Muscle of leg (tissue), 11 donors: ENCODE results near the gene CORO2B. TPM values are rescaled to one million over a fixed set of nuclear protein-coding genes. Genes with fewer than 3 reads are reported as not detected.

ENCODE experiments used
- DNase-seq: peaks from one replicate; pipeline ENCODE4 v3.0.0; 2013
- H3K27ac ChIP-seq: one replicate; pipeline ENCODE4 v1.5.1; 2013; ENCODE audit warnings: mild to moderate bottlenecking, low read length, control low read depth
- H3K27me3 ChIP-seq: one replicate; pipeline ENCODE4 v1.6.1; 2013; ENCODE audit warnings: low read length; ENCODE audit not compliant: control insufficient read depth, insufficient read depth
- H3K36me3 ChIP-seq: one replicate; pipeline ENCODE4 v1.6.1; 2013; ENCODE audit warnings: low read length; ENCODE audit not compliant: control insufficient read depth, insufficient read depth
- H3K4me1 ChIP-seq: one replicate; pipeline ENCODE4 v1.6.1; 2013; ENCODE audit warnings: low read length; ENCODE audit not compliant: control insufficient read depth, insufficient read depth
- H3K4me3 ChIP-seq: one replicate; pipeline ENCODE4 v1.5.1; 2013; ENCODE audit warnings: low read length, control low read depth
- H3K9me3 ChIP-seq: replicated peaks from 2 replicates; pipeline ENCODE4 v1.6.1; 2013; ENCODE audit warnings: low read depth, low read length; ENCODE audit not compliant: control insufficient read depth
- WGBS: methylation state at CpG from one replicate; pipeline ENCODE4 v1.1.5; 2013; ENCODE audit warnings: missing lambda C conversion rate; ENCODE audit not compliant: insufficient coverage; 5-methylcytosine and 5-hydroxymethylcytosine counted together
- polyA plus RNA-seq, 8 donors: library from polyadenylated mRNA; unstranded; fragments of 120-200 nt; gene quantifications; one replicate each; pipeline versions ENCODE4 v1.2.1 to v1.2.3, GENCODE V29; 2013; ENCODE audit warnings: inconsistent platforms in 1 of 8, low replicate concordance in 1 of 8; ENCODE audit not compliant: insufficient read length in 8 of 8, insufficient read depth in 1 of 8
- total RNA-seq: library from RNA; stranded (reverse); fragments of 120-200 nt; gene quantifications from one replicate; pipeline ENCODE4 v1.2.4, GENCODE V29; 2013

Gene CORO2B
- total and polyA plus RNA-seq, 9 donors, result 2.9 to 8.6 (median 5.3) TPM

DNA sequence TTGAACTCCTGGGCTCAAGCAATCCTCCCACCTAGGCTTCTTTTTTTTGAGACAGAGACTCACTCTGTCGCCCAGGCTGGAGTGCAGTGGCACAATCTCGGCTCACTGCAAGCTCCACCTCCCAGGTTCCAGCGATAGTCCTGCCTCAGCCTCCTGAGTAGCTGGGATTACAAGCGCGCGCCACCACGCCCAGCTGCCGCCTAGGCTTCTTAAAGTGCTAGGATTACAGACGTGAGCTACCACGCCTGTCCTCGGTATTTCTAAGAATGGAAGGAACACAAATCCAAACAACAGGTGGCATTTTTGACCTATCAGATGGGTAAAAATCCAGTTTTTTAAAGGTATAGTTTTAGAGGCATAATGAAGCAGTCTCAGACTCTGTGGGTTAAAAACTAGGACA lies 128.1 kb downstream of the CORO2B start:
- H3K36me3 ChIP-seq, result no peaks in the 10 kb centered on the region
- H3K4me1 ChIP-seq, result peaks cover 13% of the 10 kb centered on the region
- no peaks in the 10 kb centered on the region for H3K27me3 ChIP-seq
- no peaks in the 10 kb centered on the region for H3K9me3 ChIP-seq
- DNase-seq, result no peak
- no peak overlapping the region for H3K4me3 ChIP-seq
- WGBS, result 83% methylated on average over 8 of the region's 11 CpGs
- H3K27ac ChIP-seq, result no peak overlapping the region

DNA sequence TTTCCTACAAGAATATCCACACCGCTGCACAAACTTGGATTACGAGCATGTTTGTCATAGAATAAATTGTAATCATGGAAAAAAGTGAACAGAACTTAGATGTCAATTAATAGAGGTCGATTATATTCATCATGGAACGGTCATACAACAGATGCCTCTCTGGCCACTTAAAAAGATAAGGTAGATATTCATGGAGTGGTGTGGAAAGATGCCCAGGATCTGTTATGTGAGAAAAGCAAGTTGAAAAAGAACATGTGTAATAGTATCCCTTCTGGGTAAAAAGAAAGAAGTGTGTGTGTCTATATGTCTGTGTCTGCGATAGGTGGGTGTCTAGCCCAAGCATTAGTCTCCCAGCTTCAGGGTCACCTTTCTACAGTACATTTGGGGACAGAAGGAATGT lies 128.6 kb downstream of the CORO2B start:
- Histone ChIP-seq H3K27me3 (no peaks in the 10 kb centered on the region), H3K36me3 (no peaks in the 10 kb centered on the region), H3K4me3 (no peak overlapping the region), H3K4me1 (peaks cover 13% of the 10 kb centered on the region), H3K27ac (no peak overlapping the region), H3K9me3 (no peaks in the 10 kb centered on the region)
- no peak for DNase-seq
- 78% methylated on average over 3 of the region's 5 CpGs for WGBS

DNA sequence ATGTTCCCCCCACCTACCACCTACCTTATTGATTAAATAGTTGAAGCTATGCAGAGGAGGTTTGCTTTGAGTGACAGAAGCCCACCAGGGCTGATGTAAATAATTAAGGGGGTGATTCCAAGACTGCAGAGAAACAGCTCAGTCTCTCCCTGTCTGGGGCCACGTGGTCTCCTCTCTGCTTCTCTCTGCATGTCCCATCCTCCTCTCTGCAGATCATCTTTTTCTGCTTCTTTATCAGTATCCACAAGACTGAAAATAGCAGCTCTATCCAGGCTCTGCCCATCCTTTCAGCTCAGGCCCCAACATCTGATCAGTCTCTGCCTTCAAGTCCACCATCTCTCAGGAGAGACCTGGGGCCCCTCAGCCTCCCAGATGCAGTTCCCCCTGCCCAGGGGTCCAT lies 131.1 kb downstream of the CORO2B start:
- Histone ChIP-seq H3K4me1 (peaks cover 6% of the 10 kb centered on the region), H3K27ac (no peak overlapping the region)
- 69% methylated on average over 1 of the region's 1 CpG for WGBS

DNA sequence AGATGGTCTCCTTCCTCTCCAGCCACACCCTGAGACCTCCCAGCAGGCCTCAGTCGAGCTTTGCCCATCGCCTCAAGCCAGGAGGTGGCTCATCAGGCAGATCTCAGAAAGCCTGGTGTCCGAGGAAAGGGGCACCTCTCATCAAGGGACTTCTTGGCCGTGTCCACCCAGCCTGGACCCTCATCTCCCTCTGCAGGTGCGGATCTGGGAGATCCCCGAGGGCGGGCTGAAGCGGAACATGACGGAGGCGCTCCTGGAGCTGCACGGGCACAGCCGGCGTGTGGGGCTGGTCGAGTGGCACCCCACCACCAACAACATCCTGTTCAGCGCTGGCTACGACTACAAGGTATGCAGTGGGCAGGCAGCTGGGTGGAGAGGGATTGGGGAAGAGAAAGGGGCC lies 131.7 kb downstream of the CORO2B start:
- Histone ChIP-seq H3K27me3 (no peaks in the 10 kb centered on the region), H3K4me3 (no peak overlapping the region), H3K36me3 (no peaks in the 10 kb centered on the region), H3K27ac (no peak overlapping the region), H3K4me1 (peaks cover 2% of the 10 kb centered on the region), H3K9me3 (no peaks in the 10 kb centered on the region)
- DNase-seq, result no peak
- WGBS, result 82% methylated on average over 8 of the region's 16 CpGs

More for the DNA sequence above, 131.1 kb downstream of the CORO2B start:
- no peaks in the 10 kb centered on the region for H3K27me3 ChIP-seq
- H3K4me3 ChIP-seq, result no peak overlapping the region
- no peak for DNase-seq
- H3K9me3 ChIP-seq, result no peaks in the 10 kb centered on the region
- no peaks in the 10 kb centered on the region for H3K36me3 ChIP-seq

DNA sequence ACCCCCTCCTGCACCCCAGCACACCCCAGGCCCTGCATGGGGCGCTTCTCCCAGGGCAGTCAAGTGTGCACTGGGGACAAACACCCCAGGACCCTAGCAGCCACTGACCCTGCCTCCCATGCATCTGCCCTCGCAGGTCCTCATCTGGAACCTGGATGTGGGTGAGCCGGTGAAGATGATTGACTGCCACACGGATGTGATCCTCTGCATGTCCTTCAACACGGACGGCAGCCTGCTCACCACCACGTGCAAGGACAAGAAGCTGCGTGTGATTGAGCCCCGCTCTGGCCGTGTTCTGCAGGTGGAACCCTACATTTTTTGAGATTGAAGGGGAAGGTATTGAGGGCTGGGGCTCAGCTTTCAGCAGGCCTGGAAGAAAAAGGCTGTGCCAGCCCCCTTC lies 132.6 kb downstream of the CORO2B start:
- no peaks in the 10 kb centered on the region for H3K9me3 ChIP-seq
- no peak overlapping the region for H3K27ac ChIP-seq
- H3K27me3 ChIP-seq, result no peaks in the 10 kb centered on the region
- 82% methylated on average over 10 of the region's 10 CpGs for WGBS
- DNase-seq, result no peak
- no peaks in the 10 kb centered on the region for H3K36me3 ChIP-seq
- H3K4me1 ChIP-seq, result no peaks in the 10 kb centered on the region
- no peak overlapping the region for H3K4me3 ChIP-seq

DNA sequence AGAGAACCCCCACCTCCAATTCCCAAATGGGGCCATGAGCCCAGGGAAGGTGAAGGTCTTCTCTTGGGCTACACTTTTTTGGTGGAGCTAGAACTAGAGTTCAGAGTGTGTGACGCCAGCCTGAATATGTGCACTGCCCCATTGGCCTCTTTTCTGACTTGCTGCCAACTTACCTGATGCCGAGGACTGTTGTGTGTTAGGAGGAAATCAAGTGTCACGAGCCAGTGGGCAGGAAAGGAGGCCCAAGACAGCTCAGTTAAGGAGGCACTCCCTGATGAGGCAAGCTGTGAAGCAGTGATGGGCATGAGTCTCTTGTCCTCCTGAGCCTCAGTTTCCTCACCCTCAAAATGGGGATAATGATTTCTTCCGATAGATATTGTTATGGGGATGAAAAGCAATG lies 134.1 kb downstream of the CORO2B start:
- Histone ChIP-seq H3K27me3 (no peaks in the 10 kb centered on the region), H3K4me1 (no peaks in the 10 kb centered on the region), H3K27ac (no peak overlapping the region), H3K9me3 (no peaks in the 10 kb centered on the region), H3K36me3 (no peaks in the 10 kb centered on the region), H3K4me3 (no peak overlapping the region)
- no peak for DNase-seq
- WGBS, result 82% methylated on average over 4 of the region's 4 CpGs

DNA sequence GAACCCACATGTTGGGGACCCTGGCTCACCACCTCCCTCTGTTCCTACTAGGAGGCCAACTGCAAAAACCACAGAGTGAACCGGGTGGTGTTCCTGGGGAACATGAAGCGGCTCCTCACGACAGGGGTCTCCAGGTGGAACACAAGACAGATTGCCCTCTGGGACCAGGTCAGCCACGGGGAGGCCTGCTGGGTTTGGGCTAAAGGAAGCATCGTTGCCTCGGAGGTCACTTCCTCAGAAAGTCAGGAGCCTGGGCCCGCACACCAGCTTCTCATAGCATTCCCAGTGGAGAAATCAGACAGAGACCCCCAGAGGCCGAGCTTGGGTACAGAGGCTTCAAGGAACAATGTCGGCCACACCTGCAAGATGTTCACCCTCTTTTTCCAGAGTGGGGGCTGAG lies 135.1 kb downstream of the CORO2B start:
- Histone ChIP-seq H3K4me1 (no peaks in the 10 kb centered on the region), H3K27me3 (no peaks in the 10 kb centered on the region), H3K9me3 (no peaks in the 10 kb centered on the region), H3K36me3 (no peaks in the 10 kb centered on the region), H3K27ac (no peak overlapping the region), H3K4me3 (no peak overlapping the region)
- DNase-seq, result no peak
- 70% methylated on average over 8 of the region's 9 CpGs for WGBS

DNA sequence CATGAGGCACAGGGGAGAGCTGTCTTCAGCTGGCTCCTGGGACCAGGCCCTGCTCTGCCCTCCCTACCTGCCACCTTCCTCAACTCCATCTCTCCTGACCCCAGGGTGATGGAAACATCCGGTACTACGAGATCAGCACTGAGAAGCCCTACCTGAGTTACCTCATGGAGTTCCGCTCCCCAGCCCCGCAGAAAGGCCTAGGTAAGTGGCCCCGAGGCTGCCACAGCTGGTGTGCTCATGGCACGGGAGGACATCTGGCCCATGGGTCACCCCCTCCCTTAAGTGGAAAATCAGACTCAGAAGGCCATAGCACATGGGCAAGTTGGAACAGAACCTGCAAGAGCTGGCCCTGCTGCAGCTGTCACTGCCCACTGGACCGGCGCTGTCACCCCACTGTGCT lies 136.3 kb downstream of the CORO2B start:
- Histone ChIP-seq H3K36me3 (no peaks in the 10 kb centered on the region), H3K27ac (no peak overlapping the region), H3K4me1 (no peaks in the 10 kb centered on the region), H3K4me3 (no peak overlapping the region), H3K27me3 (no peaks in the 10 kb centered on the region), H3K9me3 (no peaks in the 10 kb centered on the region)
- 80% methylated on average over 6 of the region's 8 CpGs for WGBS
- DNase-seq, result no peak

DNA sequence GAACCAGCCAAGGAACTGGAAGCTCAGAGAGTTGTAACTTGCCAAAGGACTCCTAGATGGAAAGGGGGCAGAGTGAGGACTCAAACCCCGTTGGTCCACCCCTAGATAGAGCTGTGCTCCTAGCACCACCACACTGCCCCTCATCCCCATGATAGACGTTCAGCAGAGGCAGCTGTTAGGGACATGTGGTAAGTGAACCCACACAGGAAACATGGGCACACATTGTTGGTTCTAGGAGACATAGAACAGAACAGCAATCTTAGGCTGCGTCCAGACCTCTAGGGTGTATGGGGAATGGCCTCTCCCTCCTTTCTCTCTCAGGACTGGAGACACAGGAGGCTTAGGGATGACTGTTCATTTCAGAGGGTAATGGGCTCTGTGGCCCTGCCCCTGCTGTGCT lies 139.2 kb downstream of the CORO2B start:
- Histone ChIP-seq H3K9me3 (no peaks in the 10 kb centered on the region), H3K4me3 (no peak overlapping the region), H3K36me3 (no peaks in the 10 kb centered on the region), H3K27me3 (no peaks in the 10 kb centered on the region), H3K4me1 (no peaks in the 10 kb centered on the region), H3K27ac (no peak overlapping the region)
- no peak for DNase-seq
- WGBS, result 100% methylated on average over 1 of the region's 3 CpGs

DNA sequence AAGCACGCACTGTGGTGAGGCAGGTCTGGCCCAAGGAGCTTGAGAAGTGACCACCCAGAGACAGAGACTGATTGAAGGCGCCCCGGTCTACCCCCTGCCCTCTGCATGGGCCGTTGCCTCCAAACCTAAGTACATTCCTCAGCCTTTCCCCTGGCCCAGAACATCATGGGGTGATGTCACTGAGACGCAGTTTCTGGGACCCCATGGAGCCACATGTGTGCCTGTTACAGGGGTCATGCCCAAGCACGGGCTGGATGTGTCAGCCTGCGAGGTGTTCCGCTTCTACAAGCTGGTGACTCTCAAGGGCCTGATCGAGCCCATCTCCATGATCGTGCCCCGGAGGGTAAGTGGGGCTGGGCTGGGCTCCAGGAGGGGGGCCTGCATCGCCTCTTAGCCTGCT lies 139.7 kb downstream of the CORO2B start:
- WGBS, result 88% methylated on average over 12 of the region's 12 CpGs
- Histone ChIP-seq H3K27me3 (no peaks in the 10 kb centered on the region), H3K36me3 (no peaks in the 10 kb centered on the region), H3K4me3 (no peak overlapping the region), H3K27ac (no peak overlapping the region), H3K9me3 (no peaks in the 10 kb centered on the region), H3K4me1 (no peaks in the 10 kb centered on the region)
- no peak for DNase-seq

DNA sequence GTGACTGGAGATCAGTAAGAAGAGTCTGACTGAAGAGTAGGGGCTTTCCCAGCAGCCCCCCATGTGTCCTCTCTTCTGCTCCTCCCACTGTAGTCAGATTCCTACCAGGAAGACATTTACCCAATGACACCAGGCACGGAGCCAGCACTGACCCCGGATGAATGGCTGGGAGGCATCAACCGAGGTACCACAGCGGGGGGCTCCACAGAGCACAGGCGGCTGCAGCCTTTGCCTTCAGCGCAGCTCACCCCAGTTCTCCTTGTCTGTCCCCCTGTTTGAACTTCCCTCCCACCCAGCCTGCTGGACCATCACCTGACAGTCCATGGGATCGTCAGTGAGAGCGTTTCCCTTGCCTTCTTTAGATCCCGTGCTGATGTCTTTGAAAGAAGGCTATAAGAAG lies 140.3 kb downstream of the CORO2B start:
- H3K27ac ChIP-seq, result no peak overlapping the region
- H3K36me3 ChIP-seq, result no peaks in the 10 kb centered on the region
- H3K9me3 ChIP-seq, result no peaks in the 10 kb centered on the region
- H3K27me3 ChIP-seq, result no peaks in the 10 kb centered on the region
- WGBS, result 75% methylated on average over 5 of the region's 9 CpGs
- no peak overlapping the region for H3K4me3 ChIP-seq
- H3K4me1 ChIP-seq, result no peaks in the 10 kb centered on the region
- no peak for DNase-seq
